ENCODE results near the gene TMEM266.

Gene TMEM266

DNA sequence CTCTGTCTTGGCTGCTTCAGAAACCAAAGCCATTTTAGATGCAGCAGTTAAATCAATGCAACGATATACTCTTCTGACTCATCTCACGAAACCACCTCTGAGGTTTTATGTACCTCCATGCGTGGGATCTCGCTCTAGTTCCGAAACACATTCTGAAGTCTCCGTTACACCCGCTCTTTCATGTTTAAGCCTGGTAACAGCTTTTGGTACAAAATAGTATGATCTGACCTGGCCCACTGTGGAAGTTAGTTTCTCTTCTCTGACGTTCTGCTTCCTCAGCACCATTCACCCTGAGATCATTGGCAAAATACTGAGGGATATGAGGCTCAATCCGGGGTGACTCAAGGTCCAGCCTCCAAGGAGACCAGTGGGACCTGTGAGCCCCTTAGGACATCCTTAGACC is 121.9 kb downstream of the TMEM266 start:
- no peak for DNase-seq (ENCODE audit: low read depth in 1 of 2, low spot score in 1 of 2)

DNA sequence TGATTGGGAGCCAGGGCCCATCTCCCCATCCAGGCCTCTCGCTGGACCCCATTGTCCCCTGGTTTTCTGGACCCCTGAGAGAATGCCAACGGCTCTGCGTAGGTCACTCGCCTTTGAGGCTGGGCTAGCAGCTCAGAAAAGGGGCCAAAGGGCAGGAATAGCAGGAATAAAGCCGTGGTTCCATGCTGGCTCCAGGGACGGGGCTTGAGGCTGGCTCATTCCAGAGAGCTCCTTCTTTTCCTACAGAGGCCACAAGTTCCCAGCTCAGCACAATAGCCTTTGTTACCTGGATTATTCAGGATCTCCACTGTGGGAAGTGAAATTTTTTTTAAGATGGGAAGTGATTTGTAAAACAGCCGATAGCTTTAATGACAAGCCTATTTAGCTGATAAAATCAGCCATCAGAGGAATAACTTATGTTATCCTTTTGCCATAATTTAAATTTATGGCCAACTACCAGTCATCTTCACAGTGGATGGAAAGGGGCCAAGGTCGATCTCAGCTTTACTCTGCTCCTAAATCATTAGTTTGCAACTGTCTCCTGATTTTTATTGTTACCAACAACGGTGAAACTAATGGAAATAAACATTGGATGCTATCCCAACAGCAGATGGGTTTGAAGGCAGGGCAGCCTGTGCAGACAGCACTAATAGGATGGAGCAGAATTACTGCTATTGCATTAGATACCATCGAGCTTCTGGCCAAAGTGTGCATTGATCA is 124.3 kb downstream of the TMEM266 start:
- no peak for DNase-seq (ENCODE audit: low read depth in 1 of 2, low spot score in 1 of 2)

DNA sequence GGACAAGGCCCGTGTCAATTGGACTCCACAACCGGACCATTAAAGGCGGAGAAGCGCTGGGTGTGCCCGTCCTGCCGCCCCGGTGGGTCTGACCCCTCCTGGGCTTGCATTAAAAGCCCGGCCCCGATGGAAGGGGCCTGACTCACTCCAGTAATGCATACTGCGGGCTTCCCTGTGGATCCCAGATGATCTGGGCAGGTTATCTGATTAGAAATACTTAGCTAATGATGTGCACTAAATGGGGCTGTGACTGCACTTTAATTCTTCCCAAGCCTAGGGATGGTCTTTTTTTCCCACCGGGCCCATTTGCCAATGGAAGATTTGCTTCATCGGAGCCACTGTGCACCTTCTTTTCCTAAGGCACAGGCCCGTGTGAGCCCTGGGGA is 124.9 kb downstream of the TMEM266 start:
- no peak for DNase-seq (ENCODE audit: low read depth in 1 of 2, low spot score in 1 of 2)

DNA sequence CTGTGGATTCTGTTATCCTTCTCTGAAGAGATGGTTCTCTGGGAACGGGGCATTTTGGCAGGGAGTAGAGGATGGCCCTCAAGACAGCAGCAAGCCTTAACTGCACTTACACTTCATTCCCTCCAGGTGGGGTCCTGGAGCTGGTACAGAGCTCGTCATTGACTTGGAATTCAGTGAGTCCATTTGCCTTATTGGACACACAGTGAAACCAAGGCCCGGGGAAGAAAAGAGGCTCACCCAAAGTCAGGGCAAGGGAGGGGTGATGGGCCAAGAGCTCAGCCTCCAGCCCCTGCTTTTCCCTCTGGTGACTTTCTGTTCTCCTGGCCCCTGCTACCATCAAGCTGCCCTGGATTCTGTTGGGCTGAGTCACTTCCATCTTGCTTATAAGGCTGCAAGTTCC is 125.9 kb downstream of the TMEM266 start:
- no peak for DNase-seq (ENCODE audit: low read depth in 1 of 2, low spot score in 1 of 2)

DNA sequence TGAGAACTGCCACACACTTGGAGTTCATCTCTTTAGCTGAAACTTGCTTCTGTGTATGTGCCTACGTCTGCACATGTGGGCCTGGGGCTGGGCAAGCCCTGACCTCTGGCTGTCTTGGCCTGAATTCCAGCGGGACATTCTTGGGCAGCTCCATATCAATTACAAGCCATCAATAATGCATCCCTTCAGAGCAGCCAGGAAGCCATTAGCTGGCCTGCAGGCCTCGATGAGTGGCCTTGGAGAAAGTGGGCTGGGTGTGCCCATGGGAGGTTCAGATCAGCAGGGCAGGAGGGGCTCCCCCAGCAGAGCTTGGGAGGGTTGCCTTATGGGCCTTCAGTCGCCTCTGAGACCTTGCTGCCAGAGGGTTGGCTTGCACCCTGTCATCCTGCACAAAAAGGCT is 127.4 kb downstream of the TMEM266 start:
- no peak for DNase-seq (ENCODE audit: low read depth in 1 of 2, low spot score in 1 of 2)

DNA sequence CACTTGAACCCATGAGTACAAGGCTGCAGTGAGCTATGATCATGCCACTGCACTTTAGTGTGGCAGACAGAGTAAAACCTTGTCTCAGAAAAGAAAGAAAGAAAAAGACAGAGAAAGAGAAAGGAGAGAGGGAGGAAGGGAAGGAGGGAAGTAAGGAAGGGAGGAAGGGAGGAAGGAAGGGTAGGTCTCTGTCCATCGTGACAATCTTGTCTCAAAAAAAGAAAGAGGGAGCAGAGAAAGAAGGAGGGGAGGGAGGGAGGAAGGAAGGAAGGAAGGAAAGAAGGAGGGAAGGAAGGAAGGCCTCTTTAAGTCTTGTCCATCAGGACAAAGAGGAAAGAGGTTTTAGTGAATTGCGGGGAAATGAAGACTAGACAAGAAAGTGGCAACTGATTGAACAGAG is 129.3 kb downstream of the TMEM266 start:
- DNase-seq (ENCODE audit: low read depth in 1 of 2, low spot score in 1 of 2): no peak

DNA sequence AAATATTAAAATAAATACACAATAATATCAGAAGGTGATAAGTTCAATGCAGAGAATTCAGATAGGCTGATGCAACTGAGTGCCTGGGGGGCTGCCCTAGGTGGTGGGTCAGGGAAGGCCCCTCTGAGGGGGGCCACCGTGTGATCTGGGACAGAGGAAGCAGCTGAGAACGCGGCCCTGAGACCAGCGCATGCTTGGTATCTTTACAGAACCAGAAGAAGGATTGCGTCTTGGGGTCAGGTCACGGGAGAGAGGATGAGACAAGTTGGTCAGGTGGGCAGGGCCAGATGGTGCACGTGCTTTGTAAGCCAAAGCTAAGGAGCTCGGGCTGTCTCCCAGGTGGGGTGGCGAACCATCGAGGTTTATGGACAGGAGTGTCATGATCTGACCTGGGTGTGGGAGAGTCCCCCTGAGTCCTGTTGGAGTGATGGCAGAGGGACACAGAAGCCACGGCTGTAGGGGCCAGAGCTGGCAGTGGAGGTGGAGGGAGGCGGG is 130.3 kb downstream of the TMEM266 start:
- DNase-seq (ENCODE audit: low read depth in 1 of 2, low spot score in 1 of 2): no peak

DNA sequence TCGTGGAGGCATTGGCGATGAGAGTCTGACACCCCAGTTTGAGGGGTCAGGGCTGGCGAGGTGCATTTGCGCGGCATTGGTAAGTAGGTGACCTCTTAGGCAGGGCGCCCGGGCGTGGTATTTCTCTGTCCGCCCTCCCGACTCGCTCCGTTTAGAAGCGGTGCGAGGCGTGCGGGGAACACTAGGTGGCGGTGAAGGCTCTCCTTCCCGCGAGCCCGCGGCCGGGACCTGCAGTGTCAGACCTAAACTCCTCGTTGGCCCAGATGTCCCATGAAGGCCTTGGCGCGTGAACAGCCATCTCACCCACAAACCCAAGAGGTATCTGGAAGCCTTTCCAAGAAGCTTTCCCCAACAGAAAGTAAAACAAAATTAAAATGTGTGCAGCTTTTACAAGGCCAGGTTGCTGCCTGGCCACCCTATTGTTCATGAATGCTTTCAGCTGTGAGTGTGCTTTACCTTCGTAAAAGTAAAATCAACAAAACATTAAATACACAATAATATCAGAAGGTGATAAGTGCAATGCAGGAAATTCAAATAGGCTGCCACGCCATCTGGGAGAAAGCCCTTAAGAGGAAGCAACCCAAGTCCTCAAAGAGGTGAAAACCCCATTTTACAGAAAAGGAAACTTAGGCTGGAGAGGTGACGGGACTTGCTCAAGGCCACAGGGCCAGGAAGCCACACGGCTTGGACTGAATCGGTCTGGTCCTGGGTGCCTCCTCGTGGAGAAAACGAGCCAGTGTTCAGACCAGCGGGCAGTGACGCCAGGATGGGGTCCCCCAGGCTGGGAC is 131.2 kb downstream of the TMEM266 start:
- DNase-seq (ENCODE audit: low read depth in 1 of 2, low spot score in 1 of 2): peak; percentile 20 to 60

DNA sequence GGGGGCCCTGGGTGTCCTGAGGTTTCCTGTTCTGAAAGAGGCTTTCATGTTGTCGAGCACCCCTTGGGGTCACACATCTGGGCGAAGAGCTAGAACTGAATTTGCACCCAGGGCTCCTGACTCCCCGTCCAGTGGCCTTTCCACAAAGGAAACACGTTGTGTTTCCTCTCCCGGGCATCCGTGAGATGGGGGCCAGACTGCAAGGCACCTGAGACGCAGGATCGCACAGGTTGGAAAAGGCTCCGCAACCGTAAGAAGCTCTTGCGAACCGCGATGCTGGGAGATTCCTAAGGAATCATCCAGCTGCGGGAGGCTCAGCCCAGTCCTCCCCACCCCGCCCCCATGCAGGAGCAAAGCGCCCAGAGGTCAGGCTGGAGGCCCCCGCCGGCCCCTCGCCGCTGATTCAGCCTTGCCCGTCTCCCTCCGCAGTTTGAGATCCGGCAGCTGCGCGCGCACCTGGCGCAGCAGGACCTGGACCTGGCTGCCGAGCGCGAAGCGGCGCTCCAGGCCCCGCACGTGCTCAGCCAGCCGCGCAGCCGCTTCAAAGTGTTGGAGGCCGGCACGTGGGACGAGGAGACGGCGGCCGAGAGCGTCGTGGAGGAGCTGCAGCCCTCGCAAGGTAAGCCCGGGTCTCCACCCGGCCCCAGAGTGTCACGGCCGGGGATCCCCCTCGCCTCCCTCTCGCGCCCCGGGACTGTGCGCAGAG is 131.9 kb downstream of the TMEM266 start:
- DNase-seq (ENCODE audit: low read depth in 1 of 2, low spot score in 1 of 2): no peak

DNA sequence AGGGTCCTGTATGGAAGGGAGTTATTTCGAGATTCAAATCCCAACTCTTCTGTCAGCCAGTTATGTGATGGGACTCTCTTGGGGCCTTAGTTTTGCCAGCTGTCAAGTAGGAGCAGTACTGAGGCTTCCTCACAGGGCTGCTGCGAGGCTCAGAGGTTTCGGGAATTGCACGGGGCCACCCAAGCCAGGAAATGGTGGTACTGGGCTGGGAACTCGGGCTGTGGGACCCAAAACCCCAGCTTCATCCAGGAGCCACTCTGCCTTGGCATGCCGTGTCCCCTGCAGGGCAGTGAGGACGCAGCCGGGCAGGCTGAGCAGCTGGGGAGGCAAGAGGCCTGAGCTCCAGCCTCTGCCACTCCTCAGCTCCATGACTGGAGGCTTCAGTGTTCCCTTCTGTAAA is 132.9 kb downstream of the TMEM266 start:
- no peak for DNase-seq (ENCODE audit: low read depth in 1 of 2, low spot score in 1 of 2)

DNA sequence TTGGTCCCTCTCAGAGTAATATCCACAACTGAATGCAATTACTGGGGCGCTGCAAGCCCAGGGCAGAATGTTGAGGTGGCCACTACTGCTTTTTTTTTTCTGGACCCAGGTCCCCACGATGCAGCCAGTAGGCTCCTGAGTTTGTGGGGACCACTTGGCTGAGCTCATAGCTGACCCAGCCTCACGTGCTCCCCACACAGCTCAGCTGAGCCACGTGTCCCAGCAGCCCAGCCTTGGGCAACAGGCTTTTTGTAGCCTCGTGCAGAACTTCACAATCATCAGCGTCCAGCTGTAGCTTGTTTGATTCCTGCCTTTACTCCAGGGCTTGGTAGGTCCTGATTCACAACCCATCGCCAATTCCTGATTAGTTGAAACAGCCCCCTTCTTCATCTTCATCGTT is 134.1 kb downstream of the TMEM266 start:
- DNase-seq (ENCODE audit: low read depth in 1 of 2, low spot score in 1 of 2): no peak

DNA sequence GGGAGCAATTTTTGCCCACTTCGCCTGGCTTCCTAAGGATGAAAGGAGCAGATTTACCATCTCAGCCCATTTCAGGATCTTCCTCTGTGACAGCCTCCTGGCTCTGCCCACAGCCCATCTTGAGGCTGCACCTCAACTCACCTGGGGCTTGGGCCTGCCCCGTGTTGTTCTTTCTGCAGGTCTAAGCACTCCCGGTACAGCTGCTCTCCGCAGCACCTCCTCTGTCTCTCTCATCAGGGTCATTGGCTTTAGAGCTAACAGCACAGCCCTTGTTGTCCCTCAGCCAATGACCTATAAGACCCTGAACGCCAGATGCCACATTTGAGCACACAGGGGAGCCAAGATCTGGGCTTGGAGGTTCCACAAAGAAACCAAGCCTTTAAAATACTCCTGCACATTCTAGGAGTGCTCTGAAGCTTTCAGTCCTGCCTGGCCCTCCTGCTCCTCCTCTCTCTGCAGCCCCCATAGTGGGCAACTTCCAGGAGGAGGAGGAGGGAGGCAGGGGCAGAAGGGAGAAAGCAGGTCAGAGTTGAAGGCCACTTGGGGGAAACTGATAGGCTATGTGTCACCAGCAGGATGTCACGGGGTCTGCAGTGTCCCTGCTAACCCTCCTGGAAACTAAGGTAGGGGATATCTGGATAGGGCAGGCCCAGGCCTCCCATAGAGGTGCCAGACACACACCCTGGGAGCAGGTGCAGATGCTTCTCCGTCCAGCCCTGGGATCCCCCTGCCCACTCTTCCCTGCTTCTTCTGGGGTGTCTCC is 135.9 kb downstream of the TMEM266 start:
- no peak for DNase-seq (ENCODE audit: low read depth in 1 of 2, low spot score in 1 of 2)

DNA sequence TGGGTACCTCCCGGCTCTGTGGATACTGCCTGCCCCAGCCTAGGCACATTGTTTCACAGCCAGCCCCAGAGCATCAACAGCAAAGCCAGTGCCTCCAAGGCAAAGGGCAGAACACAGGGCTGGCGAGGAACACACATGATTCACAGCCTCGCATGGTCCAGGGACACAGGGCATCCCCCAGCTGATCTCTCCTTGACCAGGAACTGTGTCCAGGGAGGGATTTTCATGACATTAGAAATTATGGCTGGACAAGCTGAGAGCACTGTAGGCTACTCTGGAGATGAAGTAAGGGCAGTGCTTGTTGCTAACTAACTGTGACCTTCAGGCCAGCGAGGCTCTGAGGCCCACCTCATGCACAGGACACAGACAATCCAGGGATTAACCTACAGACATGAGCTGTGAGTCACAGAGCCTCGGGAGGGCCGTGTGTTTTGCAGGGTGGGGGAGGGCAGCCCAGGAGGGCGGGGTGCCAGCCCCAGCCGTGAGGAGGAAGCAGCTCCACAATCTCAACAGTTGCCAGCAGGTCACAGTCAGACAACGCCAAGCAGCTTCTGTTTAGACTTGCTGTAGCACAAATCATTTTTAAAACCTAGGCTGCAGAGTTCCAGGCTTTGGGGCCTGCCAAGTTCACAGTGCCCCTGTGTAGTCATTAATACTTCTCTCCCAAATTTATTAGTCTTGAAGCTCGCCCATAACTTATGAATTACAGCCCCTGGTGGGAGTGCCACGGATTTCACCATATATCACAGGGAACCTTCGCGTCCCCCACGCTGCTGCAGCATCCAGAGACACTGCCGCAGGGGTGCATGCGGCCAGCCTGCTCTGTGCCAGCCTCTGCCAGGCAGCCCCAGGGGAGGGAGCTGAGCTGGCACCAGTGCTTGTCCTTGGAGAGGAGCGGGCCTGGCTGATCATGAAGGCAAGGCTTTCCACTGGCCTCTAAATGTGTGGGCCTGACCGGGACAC is 136.8 kb downstream of the TMEM266 start:
- no peak for DNase-seq (ENCODE audit: low read depth in 1 of 2, low spot score in 1 of 2)

DNA sequence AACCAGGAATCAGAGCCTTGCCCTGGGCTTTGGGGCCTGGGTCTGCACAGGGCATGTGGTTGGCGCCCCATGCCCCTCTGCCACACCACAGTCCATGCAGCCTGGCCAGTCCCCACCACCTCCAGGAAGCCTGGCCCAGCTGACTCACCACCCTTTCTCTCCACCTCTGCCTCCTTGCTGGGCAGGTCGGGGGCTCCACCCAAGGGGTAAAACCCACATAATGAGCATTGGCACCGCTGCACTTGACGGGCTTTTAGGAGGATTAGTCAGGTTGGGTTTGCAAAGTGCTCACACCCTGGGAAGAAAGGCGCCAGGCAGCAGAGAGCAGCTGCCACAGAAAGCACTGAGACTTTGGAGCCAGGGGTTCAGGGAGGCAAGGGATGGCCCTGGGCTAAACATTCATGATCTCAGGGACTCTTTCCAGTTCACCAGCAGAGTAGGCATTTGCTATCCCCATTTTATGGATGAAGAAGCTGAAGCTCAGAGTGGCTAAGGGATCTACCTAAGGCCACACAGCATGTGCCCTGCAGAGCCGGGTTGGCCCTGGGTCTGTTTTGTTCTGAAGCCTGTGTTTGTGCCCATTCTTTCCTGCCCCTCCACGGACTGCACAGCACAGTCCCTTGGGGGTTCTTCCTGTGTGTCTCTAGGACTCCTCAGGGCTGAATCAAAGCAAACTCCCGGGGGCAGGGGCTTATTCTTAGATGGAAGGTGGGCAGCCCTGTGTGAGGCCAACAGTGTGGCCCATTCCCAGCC is 138.1 kb downstream of the TMEM266 start:
- no peak for DNase-seq (ENCODE audit: low read depth in 1 of 2, low spot score in 1 of 2)

DNA sequence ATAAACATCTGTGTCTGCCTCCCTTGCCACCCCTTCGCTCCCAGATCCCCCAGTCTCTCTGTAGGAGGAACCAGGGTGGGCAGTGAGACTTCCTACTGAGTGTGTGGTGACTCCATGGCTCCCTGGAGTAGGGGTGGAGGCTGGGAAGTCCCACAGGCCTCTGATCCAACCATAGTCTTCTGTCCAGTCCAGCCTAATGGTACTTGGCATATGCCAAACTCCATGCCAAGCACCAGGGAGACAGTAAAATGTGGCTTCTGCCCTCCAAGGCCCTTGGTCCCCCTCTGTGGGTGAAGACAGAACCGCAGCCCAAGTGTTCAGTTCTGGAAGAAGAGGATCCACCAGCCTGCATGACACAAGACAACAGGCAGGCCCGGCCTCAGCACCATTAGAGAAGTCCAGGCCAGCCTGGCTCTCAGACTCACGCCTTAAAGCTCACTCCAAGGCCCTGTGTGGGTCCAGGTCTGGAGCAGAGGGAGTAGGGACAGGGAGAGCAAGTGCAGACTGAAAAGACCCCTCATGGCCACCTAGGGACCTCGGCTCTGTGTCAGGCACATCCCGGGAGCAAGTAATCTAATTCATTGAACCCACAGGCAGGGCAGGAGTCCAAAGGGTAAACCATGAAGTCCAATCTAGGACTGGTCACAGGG is 138.8 kb downstream of the TMEM266 start:
- DNase-seq (ENCODE audit: low read depth in 1 of 2, low spot score in 1 of 2): no peak

DNA sequence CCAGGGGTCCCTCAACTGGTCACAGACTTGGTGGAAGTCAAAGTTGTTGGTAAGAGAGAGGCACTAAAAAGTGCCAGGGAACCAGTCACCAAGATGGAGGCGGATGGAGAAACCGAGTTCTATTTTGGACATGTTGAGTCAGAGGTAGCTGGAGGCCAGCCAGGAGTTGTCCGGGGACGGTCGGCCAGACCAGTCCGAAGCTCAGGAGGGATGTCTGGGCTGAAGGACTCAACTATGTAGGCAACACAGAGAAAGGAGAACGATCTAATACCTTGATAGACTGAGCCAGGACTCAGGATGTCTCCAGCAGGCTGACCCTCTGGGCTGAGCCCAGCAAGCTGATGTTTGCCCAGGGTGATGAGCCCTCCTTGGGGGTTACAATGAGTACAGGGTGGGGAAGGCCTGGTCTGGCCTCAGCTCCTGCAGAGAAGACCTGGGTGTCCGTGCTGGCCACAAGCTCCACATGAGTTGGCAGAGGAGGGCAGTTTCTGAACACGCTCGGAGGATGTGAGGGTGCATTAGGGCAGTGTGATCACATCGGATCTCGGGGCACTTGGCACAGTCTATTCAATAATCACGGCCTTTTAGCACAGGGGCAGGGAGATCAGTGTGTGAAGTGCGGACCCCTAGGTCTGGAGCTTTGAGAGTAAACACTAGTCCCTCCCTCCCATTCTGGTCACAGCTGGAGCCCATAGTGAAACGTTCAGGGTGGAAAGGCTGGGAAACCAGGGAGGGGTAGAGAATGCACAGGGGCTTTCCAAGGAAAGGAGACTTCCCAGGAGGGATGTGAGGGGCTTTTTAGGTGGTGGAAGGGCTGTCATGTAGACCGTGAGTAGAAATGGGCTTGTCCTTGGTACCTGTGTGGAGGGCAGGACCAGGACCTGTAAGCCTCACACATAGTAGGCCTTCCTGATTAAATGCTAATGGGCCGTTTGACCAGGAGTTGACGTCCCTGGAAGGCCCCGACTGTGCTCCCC is 139.6 kb downstream of the TMEM266 start:
- DNase-seq (ENCODE audit: low read depth in 1 of 2, low spot score in 1 of 2): no peak

DNA sequence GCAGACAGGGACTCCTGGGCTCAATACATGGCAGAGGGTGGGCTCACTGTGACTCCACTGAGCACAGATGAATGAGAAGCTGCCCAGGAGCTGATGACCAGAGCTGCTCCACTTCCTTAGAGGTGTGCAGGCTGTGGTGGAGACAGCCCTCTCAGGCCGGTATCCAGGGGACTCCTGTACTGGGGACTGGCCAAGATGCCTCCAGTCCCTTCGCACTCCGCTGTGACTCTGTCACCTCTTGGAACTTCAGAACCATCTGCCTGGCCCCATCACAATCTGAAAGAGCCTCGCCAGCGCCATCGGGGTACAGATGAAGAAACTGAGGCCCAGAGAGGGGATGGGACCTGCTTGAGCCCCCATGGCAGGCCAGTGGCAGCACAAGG is 140.3 kb downstream of the TMEM266 start:
- DNase-seq (ENCODE audit: low read depth in 1 of 2, low spot score in 1 of 2): no peak

DNA sequence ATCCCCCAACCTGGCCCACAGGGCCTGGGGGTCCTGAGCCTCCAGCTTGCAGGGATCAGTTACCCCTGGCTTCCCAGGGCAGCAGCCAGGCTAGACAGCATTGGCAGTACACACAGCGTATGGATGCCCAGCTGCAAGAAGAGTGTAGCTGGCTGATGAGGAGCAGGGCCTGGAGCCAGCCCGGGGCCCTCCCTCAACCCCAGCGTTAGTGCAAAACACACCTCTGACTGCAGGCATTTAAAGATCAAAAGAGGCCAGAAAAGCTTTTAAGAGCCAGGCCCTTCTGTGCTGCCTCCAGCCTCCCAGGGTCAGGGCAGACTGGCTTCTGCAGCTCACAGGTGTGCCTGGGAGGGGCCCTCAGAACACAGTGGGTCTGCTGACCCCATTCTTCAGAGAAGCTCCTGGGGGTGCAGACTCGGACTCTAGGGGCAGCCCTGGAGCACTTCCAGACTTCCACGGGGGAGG is 140.9 kb downstream of the TMEM266 start:
- DNase-seq (ENCODE audit: low read depth in 1 of 2, low spot score in 1 of 2): no peak
